Measurements from ENCODE around the gene MAP2K3. TPM values are rescaled to one million over a fixed set of nuclear protein-coding genes. Genes with fewer than 3 reads are reported as not detected.
"Not testable (repeated sequence)": the region's sequence is repeated elsewhere in the genome, so short reads cannot be mapped to it uniquely, and the experiment has no call there.

Gene MAP2K3
- total RNA-seq, 4 donors from 2014 or later: 54.1 to 64.1 (median 55.2) TPM

GRCh38 chr17:21313320-21313719 lies 28.8 kb downstream of the MAP2K3 start:
- WGBS, 2 donors: 79 to 86% methylated on average over 2 to 5 of the region's 5 CpGs
- TF ChIP-seq, protein P1, sequence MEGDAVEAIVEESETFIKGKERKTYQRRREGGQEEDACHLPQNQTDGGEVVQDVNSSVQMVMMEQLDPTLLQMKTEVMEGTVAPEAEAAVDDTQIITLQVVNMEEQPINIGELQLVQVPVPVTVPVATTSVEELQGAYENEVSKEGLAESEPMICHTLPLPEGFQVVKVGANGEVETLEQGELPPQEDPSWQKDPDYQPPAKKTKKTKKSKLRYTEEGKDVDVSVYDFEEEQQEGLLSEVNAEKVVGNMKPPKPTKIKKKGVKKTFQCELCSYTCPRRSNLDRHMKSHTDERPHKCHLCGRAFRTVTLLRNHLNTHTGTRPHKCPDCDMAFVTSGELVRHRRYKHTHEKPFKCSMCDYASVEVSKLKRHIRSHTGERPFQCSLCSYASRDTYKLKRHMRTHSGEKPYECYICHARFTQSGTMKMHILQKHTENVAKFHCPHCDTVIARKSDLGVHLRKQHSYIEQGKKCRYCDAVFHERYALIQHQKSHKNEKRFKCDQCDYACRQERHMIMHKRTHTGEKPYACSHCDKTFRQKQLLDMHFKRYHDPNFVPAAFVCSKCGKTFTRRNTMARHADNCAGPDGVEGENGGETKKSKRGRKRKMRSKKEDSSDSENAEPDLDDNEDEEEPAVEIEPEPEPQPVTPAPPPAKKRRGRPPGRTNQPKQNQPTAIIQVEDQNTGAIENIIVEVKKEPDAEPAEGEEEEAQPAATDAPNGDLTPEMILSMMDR (IDR thresholded peaks at IDR 0.05): no peak
- no peak for TF ChIP-seq POLR2A (IDR thresholded peaks at IDR 0.05)
- no peak overlapping the region for H3K4me3 ChIP-seq (ENCODE audit: low read depth, poor library complexity, severe bottlenecking)
- intact Hi-C loops (cut with DNase I; ENCODE audit: low total_unique reads): no loop called here
- DNase-seq (ENCODE audit: low spot score in 2 of 2): peak in 1 of 2 donors; percentile 68

DNA sequence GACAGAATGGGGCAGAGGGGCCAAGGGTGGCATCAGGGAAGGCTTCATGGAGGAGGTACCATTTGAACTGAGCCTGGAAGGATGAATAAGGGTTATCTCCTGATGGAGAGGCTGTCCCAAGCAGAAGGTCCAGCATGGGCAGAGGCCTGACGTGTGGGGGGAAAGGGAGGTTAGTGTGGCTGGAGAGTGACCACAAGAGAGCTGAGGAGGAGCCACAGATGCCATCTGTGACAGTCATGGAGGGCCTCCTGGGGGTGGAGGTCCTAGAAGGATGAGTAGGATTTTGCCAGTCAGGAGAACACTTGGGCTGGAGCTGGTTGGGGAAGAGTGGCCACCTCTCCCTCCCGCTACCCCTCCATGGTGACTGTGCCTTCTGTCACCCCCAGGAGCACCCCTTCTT lies 29.2 kb downstream of the MAP2K3 start:
- 92 to 95% methylated on average over 2 of the region's 2 CpGs for WGBS, 2 donors
- intact Hi-C loops (cut with DNase I; ENCODE audit: low total_unique reads); H3K4me3 ChIP-seq (ENCODE audit: low read depth, poor library complexity, severe bottlenecking): not testable (repeated sequence)
- peak in 1 of 2 donors; percentile 42 for DNase-seq (ENCODE audit: low spot score in 2 of 2)

DNA sequence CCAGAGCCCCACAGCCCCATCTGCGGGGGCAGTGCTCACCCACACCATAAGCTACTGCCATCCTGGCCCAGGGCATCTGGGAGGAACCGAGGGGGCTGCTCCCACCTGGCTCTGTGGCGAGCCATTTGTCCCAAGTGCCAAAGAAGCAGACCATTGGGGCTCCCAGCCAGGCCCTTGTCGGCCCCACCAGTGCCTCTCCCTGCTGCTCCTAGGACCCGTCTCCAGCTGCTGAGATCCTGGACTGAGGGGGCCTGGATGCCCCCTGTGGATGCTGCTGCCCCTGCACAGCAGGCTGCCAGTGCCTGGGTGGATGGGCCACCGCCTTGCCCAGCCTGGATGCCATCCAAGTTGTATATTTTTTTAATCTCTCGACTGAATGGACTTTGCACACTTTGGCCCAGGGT lies 29.8 kb downstream of the MAP2K3 start:
- intact Hi-C loops (cut with DNase I; ENCODE audit: low total_unique reads); H3K4me3 ChIP-seq (ENCODE audit: low read depth, poor library complexity, severe bottlenecking): not testable (repeated sequence)
- DNase-seq (ENCODE audit: low spot score in 2 of 2): peak in 1 of 2 donors; percentile 65
- WGBS, 2 donors: 63 to 83% methylated on average over 5 of the region's 7 CpGs

DNA sequence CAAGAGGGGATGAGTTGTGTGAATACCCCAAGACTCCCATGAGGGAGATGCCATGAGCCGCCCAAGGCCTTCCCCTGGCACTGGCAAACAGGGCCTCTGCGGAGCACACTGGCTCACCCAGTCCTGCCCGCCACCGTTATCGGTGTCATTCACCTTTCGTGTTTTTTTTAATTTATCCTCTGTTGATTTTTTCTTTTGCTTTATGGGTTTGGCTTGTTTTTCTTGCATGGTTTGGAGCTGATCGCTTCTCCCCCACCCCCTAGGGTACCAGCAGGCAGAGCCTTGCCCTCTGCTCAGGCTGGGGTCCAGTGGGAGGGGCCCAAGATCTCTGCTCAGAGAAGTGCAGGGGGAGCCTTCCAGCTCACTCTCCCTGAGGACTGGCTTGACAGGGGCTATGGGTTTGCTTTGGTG lies 30.2 kb downstream of the MAP2K3 start:
- 72 to 79% methylated on average over 7 of the region's 7 CpGs for WGBS, 2 donors
- intact Hi-C loops (cut with DNase I; ENCODE audit: low total_unique reads); H3K4me3 ChIP-seq (ENCODE audit: low read depth, poor library complexity, severe bottlenecking): not testable (repeated sequence)
- DNase-seq (ENCODE audit: low spot score in 2 of 2): peak in 1 of 2 donors; percentile 63

DNA sequence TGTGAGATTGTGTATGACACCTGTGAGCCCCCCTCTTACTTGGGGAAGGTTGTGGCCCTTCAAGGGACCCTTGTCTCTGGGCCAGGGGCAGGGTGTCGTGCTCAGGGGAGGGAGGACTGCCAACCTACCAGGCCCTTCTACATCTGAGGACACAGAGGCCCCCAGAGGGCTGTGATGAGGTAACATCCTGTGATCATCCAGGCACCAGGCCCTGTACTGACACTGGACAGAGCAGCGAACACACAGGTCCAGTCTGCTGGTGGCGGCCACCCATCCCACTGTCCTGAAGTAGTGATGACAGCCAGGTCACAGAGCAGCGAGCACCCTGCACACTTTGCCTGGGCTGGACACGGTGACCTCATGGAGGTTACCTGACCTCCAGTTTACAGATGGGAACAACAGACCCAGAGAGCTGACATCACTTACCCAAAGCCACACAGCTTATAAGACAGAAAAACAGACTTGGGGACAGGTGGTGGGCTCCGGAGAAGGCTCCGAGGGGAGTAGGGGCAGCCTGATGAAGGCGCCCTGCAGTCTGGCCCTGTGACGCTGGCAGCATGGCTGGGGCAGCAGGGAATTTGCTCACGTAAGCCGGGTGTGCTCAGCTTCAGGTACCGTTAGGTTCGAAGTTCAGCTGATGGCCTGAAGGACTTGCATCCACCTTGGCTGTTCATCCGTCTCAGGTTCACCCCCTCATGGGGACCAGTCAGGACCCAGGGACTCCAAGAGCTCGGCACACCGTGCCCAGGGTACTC lies 30.9 kb downstream of the MAP2K3 start:
- 84 to 90% methylated on average over 5 to 7 of the region's 16 CpGs for WGBS, 2 donors
- peak in 1 of 2 donors; percentile 87 for DNase-seq (ENCODE audit: low spot score in 2 of 2)
- intact Hi-C loops (cut with DNase I; ENCODE audit: low total_unique reads); H3K4me3 ChIP-seq (ENCODE audit: low read depth, poor library complexity, severe bottlenecking): not testable (repeated sequence)

- DNase-seq (ENCODE audit: low spot score in 2 of 2): peak in 1 of 2 donors; percentile 80
- 52 to 57% methylated on average over 5 to 6 of the region's 39 CpGs for WGBS, 2 donors
- intact Hi-C loops (cut with DNase I; ENCODE audit: low total_unique reads); H3K4me3 ChIP-seq (ENCODE audit: low read depth, poor library complexity, severe bottlenecking): not testable (repeated sequence)
These were observed 31.8 kb downstream of the MAP2K3 start for GRCh38 chr17:21316212-21316886.

DNA sequence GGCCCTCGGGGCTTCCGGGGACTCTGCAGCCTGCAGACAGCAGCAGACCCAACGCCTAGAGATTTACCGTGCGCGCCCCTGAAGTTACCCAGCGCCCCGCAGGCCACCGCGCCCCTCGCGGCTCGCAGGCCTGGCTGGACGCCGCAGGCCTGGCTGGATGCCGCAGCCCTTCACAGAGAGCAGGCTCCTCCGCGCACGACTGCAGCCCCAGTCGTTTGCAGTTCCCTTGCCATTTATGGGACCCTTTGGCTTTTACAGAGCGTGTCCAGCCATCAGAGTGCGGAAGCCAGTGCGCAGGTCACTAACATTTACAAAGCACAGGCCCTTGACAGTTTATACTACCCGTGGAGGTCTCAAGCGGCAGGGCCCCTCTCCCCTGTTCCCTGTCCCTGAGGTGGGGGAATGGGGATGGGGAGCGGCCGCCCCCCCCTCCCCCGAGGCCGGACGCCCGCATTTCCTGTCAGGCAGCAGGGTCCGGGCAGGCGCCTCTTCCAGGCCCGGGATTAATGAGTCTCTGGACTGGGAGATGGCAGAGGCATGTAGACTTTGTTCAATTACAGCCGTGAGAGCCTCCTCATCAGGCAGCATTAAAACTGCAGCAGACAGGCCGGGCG lies 32.5 kb downstream of the MAP2K3 start:
- peak in 1 of 2 donors; percentile 76 for DNase-seq (ENCODE audit: low spot score in 2 of 2)
- intact Hi-C loops (cut with DNase I; ENCODE audit: low total_unique reads); H3K4me3 ChIP-seq (ENCODE audit: low read depth, poor library complexity, severe bottlenecking): not testable (repeated sequence)
- 24 to 32% methylated on average over 17 to 25 of the region's 37 CpGs for WGBS, 2 donors

DNA sequence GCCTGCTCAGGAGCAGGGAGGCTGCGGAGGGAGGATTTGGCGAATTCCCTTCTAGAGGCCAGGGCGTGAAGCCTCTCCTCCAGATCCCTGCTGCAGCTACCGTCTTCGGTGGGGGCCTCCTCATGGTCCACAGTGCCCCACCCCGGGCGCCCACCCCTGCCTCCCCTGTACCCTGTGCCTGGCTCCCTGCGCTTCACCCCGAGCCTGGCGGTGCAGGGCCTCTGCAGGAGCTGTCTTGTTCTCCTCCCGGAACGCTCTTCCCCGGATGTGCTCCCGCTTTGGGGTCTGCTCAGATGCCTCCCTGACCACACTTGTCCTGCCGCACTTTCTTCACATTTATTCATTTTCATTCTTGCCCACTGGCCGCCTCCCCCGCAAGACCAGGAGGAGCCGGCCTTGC lies 33.3 kb downstream of the MAP2K3 start:
- 91 to 93% methylated on average over 18 of the region's 18 CpGs for WGBS, 2 donors
- DNase-seq (ENCODE audit: low spot score in 2 of 2): peak in 1 of 2 donors; percentile 88
- intact Hi-C loops (cut with DNase I; ENCODE audit: low total_unique reads); H3K4me3 ChIP-seq (ENCODE audit: low read depth, poor library complexity, severe bottlenecking): not testable (repeated sequence)

DNA sequence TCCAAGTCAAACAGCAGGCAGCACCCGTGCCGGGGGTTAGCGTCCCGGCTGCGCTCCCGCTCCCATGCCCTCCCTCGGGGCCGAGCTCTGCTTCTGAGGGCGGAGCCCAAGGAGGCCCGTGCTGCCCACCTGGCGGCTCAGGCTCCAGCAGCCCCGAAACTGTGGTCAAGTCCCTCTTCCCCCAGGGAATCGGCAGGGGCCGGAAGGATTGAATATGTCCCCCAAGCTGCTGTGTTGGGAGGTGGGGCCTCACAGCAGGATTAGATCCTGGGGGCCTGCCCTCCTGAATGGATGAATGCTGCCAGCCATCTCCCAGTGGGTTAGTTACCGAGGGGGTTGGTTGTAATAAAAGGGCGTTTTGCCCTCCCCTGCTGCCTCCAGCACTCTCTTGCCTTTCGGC lies 33.9 kb downstream of the MAP2K3 start:
- H3K4me3 ChIP-seq (ENCODE audit: low read depth, poor library complexity, severe bottlenecking): no peak overlapping the region
- DNase-seq (ENCODE audit: low spot score in 2 of 2): peak in 1 of 2 donors; percentile 85
- TF ChIP-seq POLR2A (IDR thresholded peaks at IDR 0.05): no peak
- TF ChIP-seq, protein P1 (IDR thresholded peaks at IDR 0.05): no peak
- 75 to 83% methylated on average over 16 to 17 of the region's 17 CpGs for WGBS, 2 donors
- intact Hi-C loops (cut with DNase I; ENCODE audit: low total_unique reads): no loop called here

GRCh38 chr17:21318856-21319255 lies 34.3 kb downstream of the MAP2K3 start:
- H3K4me3 ChIP-seq (ENCODE audit: low read depth, poor library complexity, severe bottlenecking); intact Hi-C loops (cut with DNase I; ENCODE audit: low total_unique reads): not testable (repeated sequence)
- WGBS, 2 donors: 88 to 89% methylated on average over 7 of the region's 7 CpGs
- peak in 1 of 2 donors; percentile 70 for DNase-seq (ENCODE audit: low spot score in 2 of 2)

GRCh38 chr17:21319256-21319655 lies 34.7 kb downstream of the MAP2K3 start:
- 85 to 95% methylated on average over 4 of the region's 4 CpGs for WGBS, 2 donors
- intact Hi-C loops (cut with DNase I; ENCODE audit: low total_unique reads); H3K4me3 ChIP-seq (ENCODE audit: low read depth, poor library complexity, severe bottlenecking): not testable (repeated sequence)
- peak in 1 of 2 donors; percentile 58 for DNase-seq (ENCODE audit: low spot score in 2 of 2)

GRCh38 chr17:21319686-21320375 lies 35.3 kb downstream of the MAP2K3 start:
- intact Hi-C loops (cut with DNase I; ENCODE audit: low total_unique reads); H3K4me3 ChIP-seq (ENCODE audit: low read depth, poor library complexity, severe bottlenecking): not testable (repeated sequence)
- WGBS, 2 donors: 73 to 77% methylated on average over 11 of the region's 11 CpGs
- DNase-seq (ENCODE audit: low spot score in 2 of 2): peak in 1 of 2 donors; percentile 60

All from lower leg skin (tissue), 4 donors.